ENCODE measurements around the gene SPATA21.

DNA sequence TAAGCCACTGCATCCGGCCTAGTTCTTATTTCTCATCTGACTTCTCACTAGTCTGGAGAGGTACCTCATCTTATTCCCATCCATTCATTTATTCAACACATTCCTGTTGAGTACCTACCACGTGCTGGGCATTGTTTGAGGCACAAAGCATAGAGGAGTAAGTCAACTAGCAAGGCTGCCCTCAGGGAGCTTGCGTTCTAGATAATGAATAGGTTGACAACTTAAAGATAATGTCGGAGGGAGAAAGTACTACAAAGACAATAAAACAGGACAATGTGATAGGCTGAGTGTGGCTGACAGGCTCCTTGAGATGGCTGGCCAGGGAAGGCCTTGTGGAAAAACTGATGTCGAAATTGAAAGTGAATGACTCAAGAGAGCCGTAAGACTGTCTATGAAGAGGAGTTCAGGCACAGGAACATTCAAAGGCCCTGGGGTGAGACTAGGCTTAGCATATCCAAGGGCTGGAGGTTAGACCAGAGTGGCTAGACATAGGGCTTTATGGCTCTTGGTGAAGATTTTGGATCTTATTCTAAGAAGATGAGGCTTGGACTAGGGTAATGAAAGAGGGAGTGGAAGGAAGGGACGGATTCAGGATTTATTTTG lies 18.3 kb downstream of the SPATA21 start:
- TF ChIP-seq, protein P1, sequence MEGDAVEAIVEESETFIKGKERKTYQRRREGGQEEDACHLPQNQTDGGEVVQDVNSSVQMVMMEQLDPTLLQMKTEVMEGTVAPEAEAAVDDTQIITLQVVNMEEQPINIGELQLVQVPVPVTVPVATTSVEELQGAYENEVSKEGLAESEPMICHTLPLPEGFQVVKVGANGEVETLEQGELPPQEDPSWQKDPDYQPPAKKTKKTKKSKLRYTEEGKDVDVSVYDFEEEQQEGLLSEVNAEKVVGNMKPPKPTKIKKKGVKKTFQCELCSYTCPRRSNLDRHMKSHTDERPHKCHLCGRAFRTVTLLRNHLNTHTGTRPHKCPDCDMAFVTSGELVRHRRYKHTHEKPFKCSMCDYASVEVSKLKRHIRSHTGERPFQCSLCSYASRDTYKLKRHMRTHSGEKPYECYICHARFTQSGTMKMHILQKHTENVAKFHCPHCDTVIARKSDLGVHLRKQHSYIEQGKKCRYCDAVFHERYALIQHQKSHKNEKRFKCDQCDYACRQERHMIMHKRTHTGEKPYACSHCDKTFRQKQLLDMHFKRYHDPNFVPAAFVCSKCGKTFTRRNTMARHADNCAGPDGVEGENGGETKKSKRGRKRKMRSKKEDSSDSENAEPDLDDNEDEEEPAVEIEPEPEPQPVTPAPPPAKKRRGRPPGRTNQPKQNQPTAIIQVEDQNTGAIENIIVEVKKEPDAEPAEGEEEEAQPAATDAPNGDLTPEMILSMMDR (IDR thresholded peaks at IDR 0.05), result no peak
- no peak for TF ChIP-seq POLR2A (IDR thresholded peaks at IDR 0.05)

Measured in testis (tissue), 2 donors.